WTC11 (cell line): ENCODE measurements around the gene C2CD2.

Experiments used
- CREB1 ChIP-seq: sonication (generic); formaldehyde crosslinking; IDR thresholded peaks from 2 replicates; pipeline ENCODE4 v1.8.0; 2023; ENCODE audit warnings: mild to moderate bottlenecking, missing genetic modification reagents
- FOXJ3 ChIP-seq: sonication (generic); formaldehyde crosslinking; IDR thresholded peaks from 2 replicates; pipeline ENCODE4 v1.9.0; 2021; ENCODE audit warnings: missing genetic modification reagents, mild to moderate bottlenecking, borderline replicate concordance
- GRHL2 ChIP-seq: fragments of 250-450 bp; sonication (Bioruptor Pico); IDR thresholded peaks from 2 replicates; pipeline ENCODE4 v1.8.0; 2022; ENCODE audit warnings: mild to moderate bottlenecking, moderate library complexity; ENCODE audit not compliant: insufficient replicate concordance, severe bottlenecking
- KAT7 ChIP-seq: sonication (generic); formaldehyde crosslinking; IDR thresholded peaks from 2 replicates; pipeline ENCODE4 v1.8.1; 2023; ENCODE audit warnings: missing genetic modification reagents, mild to moderate bottlenecking, borderline replicate concordance
- RORB ChIP-seq: fragments of 250-450 bp; sonication (Bioruptor Pico); IDR thresholded peaks from 2 replicates; pipeline ENCODE4 v1.9.0; 2021; ENCODE audit warnings: mild to moderate bottlenecking
- ZNF416 ChIP-seq: fragments of 250-450 bp; sonication (Bioruptor Pico); IDR thresholded peaks from 2 replicates; pipeline ENCODE4 v1.9.0; 2021; ENCODE audit warnings: mild to moderate bottlenecking, inconsistent platforms
- TF ChIP-seq, protein P1 (sequence below): sonication (generic); formaldehyde crosslinking; conservative IDR thresholded peaks from 2 replicates; pipeline ENCODE4 v1.8.1; 2022; ENCODE audit warnings: mild to moderate bottlenecking, missing genetic modification reagents
- TF ChIP-seq, protein P2 (sequence below): fragments of 200-600 bp; IDR thresholded peaks from 2 replicates; pipeline ENCODE4 v1.8.0; 2022; ENCODE audit warnings: antibody characterized with exemption
- TF ChIP-seq, protein P3 (sequence below): sonication (generic); formaldehyde crosslinking; IDR thresholded peaks from 2 replicates; pipeline ENCODE4 v1.8.1; 2022; ENCODE audit warnings: missing genetic modification reagents, borderline replicate concordance
- TF ChIP-seq, protein P4 (sequence below): sonication (generic); formaldehyde crosslinking; IDR thresholded peaks from 2 replicates; pipeline ENCODE4 v1.8.0; 2022; ENCODE audit warnings: mild to moderate bottlenecking, missing genetic modification reagents
- TF ChIP-seq, protein P5 (sequence below): sonication (generic); formaldehyde crosslinking; IDR thresholded peaks from 2 replicates; pipeline ENCODE4 v1.8.0; 2022; ENCODE audit warnings: mild to moderate bottlenecking, missing genetic modification reagents
- TF ChIP-seq, protein P6 (sequence below): fragments of 250-450 bp; sonication (Bioruptor Pico); IDR thresholded peaks from 2 replicates; pipeline ENCODE4 v1.9.0; 2021; ENCODE audit warnings: mild to moderate bottlenecking, borderline replicate concordance

DNA sequence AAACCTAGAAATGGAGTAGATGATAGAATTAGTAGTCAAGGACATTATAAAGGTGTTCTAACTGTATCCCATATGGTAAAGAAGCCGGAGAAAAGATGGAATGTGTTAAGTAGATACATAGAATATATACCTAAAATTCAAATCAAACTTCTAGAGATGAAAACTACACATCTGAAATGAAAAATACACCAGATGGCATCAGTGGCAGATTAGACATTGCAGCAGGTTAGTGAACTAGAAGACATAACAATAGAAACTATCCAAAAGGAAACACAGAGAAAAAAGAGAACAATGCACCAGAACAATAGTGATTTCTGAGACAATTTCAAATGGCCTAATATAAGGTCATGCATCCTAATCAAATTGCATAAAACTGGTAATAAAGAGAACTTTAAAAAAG is 29.4 kb upstream of the C2CD2 start:
- TF ChIP-seq, protein P1, sequence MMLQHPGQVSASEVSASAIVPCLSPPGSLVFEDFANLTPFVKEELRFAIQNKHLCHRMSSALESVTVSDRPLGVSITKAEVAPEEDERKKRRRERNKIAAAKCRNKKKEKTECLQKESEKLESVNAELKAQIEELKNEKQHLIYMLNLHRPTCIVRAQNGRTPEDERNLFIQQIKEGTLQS = no peak
- no peak for TF ChIP-seq RORB
- TF ChIP-seq CREB1 = no peak
- TF ChIP-seq, protein P2, sequence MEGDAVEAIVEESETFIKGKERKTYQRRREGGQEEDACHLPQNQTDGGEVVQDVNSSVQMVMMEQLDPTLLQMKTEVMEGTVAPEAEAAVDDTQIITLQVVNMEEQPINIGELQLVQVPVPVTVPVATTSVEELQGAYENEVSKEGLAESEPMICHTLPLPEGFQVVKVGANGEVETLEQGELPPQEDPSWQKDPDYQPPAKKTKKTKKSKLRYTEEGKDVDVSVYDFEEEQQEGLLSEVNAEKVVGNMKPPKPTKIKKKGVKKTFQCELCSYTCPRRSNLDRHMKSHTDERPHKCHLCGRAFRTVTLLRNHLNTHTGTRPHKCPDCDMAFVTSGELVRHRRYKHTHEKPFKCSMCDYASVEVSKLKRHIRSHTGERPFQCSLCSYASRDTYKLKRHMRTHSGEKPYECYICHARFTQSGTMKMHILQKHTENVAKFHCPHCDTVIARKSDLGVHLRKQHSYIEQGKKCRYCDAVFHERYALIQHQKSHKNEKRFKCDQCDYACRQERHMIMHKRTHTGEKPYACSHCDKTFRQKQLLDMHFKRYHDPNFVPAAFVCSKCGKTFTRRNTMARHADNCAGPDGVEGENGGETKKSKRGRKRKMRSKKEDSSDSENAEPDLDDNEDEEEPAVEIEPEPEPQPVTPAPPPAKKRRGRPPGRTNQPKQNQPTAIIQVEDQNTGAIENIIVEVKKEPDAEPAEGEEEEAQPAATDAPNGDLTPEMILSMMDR = no peak
- TF ChIP-seq, protein P3, sequence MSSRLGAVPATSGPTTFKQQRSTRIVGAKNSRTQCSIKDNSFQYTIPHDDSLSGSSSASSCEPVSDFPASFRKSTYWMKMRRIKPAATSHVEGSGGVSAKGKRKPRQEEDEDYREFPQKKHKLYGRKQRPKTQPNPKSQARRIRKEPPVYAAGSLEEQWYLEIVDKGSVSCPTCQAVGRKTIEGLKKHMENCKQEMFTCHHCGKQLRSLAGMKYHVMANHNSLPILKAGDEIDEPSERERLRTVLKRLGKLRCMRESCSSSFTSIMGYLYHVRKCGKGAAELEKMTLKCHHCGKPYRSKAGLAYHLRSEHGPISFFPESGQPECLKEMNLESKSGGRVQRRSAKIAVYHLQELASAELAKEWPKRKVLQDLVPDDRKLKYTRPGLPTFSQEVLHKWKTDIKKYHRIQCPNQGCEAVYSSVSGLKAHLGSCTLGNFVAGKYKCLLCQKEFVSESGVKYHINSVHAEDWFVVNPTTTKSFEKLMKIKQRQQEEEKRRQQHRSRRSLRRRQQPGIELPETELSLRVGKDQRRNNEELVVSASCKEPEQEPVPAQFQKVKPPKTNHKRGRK = no peak
- TF ChIP-seq, protein P4, sequence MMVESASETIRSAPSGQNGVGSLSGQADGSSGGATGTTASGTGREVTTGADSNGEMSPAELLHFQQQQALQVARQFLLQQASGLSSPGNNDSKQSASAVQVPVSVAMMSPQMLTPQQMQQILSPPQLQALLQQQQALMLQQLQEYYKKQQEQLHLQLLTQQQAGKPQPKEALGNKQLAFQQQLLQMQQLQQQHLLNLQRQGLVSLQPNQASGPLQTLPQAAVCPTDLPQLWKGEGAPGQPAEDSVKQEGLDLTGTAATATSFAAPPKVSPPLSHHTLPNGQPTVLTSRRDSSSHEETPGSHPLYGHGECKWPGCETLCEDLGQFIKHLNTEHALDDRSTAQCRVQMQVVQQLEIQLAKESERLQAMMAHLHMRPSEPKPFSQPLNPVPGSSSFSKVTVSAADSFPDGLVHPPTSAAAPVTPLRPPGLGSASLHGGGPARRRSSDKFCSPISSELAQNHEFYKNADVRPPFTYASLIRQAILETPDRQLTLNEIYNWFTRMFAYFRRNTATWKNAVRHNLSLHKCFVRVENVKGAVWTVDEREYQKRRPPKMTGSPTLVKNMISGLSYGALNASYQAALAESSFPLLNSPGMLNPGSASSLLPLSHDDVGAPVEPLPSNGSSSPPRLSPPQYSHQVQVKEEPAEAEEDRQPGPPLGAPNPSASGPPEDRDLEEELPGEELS = no peak
- TF ChIP-seq GRHL2 (CRISPR knock-in tag) = no peak
- TF ChIP-seq, protein P5, sequence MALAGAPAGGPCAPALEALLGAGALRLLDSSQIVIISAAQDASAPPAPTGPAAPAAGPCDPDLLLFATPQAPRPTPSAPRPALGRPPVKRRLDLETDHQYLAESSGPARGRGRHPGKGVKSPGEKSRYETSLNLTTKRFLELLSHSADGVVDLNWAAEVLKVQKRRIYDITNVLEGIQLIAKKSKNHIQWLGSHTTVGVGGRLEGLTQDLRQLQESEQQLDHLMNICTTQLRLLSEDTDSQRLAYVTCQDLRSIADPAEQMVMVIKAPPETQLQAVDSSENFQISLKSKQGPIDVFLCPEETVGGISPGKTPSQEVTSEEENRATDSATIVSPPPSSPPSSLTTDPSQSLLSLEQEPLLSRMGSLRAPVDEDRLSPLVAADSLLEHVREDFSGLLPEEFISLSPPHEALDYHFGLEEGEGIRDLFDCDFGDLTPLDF (CRISPR knock-in tag) = no peak
- TF ChIP-seq FOXJ3 = no peak
- TF ChIP-seq KAT7 (CRISPR knock-in tag) = no peak
- no peak for TF ChIP-seq ZNF416 (CRISPR knock-in tag)
- TF ChIP-seq, protein P6, sequence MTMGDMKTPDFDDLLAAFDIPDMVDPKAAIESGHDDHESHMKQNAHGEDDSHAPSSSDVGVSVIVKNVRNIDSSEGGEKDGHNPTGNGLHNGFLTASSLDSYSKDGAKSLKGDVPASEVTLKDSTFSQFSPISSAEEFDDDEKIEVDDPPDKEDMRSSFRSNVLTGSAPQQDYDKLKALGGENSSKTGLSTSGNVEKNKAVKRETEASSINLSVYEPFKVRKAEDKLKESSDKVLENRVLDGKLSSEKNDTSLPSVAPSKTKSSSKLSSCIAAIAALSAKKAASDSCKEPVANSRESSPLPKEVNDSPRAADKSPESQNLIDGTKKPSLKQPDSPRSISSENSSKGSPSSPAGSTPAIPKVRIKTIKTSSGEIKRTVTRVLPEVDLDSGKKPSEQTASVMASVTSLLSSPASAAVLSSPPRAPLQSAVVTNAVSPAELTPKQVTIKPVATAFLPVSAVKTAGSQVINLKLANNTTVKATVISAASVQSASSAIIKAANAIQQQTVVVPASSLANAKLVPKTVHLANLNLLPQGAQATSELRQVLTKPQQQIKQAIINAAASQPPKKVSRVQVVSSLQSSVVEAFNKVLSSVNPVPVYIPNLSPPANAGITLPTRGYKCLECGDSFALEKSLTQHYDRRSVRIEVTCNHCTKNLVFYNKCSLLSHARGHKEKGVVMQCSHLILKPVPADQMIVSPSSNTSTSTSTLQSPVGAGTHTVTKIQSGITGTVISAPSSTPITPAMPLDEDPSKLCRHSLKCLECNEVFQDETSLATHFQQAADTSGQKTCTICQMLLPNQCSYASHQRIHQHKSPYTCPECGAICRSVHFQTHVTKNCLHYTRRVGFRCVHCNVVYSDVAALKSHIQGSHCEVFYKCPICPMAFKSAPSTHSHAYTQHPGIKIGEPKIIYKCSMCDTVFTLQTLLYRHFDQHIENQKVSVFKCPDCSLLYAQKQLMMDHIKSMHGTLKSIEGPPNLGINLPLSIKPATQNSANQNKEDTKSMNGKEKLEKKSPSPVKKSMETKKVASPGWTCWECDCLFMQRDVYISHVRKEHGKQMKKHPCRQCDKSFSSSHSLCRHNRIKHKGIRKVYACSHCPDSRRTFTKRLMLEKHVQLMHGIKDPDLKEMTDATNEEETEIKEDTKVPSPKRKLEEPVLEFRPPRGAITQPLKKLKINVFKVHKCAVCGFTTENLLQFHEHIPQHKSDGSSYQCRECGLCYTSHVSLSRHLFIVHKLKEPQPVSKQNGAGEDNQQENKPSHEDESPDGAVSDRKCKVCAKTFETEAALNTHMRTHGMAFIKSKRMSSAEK (CRISPR knock-in tag) = no peak
